ENCODE results near the gene NRXN2.

DNA sequence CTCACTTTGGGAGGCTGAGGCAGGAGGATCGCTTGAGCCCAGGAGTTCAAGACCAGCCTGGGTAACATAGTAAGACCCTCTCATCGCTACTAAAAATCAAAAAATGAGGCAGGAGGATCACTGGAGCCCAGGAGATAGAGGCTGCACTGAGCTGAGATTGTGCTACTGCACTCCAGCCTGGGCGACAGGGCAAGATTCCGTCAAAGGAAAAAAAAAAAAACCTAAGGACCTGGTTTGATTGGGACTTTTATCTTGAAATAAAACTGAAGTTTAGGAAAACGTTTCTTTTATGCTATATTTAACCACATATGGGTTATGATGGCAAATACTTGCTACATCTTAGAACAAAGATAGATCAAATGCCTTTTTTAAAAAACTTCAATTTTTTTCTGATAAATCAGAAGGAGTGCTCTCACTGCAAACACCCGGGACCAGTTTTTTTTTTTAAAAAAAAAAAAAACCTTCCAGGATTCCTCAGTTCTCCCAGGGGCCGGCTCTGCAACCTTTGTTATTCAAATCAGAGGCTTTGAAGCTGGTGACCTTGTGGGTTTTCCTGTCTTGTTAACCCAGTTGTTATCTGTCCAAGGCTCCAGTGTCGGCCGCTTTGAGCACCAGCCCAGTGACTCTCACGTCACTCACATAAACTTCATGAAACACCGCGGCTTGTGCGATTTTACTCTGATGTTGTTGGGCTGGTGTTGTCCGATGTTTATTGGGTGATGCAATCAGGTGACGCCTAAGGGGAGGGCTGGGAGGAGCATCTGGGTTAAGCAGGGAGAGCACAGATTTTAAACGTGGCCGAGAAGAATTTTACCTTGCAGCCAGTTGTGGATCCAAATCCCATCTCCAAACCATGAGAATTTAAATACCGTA is 156.7 kb downstream of the NRXN2 start:
- TF ChIP-seq, protein P1, sequence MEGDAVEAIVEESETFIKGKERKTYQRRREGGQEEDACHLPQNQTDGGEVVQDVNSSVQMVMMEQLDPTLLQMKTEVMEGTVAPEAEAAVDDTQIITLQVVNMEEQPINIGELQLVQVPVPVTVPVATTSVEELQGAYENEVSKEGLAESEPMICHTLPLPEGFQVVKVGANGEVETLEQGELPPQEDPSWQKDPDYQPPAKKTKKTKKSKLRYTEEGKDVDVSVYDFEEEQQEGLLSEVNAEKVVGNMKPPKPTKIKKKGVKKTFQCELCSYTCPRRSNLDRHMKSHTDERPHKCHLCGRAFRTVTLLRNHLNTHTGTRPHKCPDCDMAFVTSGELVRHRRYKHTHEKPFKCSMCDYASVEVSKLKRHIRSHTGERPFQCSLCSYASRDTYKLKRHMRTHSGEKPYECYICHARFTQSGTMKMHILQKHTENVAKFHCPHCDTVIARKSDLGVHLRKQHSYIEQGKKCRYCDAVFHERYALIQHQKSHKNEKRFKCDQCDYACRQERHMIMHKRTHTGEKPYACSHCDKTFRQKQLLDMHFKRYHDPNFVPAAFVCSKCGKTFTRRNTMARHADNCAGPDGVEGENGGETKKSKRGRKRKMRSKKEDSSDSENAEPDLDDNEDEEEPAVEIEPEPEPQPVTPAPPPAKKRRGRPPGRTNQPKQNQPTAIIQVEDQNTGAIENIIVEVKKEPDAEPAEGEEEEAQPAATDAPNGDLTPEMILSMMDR (IDR thresholded peaks at IDR 0.05) = no peak
- TF ChIP-seq POLR2AphosphoS5 (IDR thresholded peaks at IDR 0.05) = no peak
- no peak for TF ChIP-seq POLR2A (IDR thresholded peaks at IDR 0.05)
